ENCODE results near the gene INTS2.

INTS2 gene

GRCh38 chr17:61955619-61956018 is 27.8 kb upstream of the INTS2 start:
- H3K9ac ChIP-seq (ENCODE audit: low read depth, low read length): no peak overlapping the region
- no peak for DNase-seq
- H3K9me3 ChIP-seq (ENCODE audit: insufficient read depth, low read length, severe bottlenecking): no peaks in the 10 kb centered on the region
- no peaks in the 10 kb centered on the region for H3K79me2 ChIP-seq (ENCODE audit: insufficient read depth, low read length)
- no peak for TF ChIP-seq EZH2 (IDR thresholded peaks at IDR 0.05; ENCODE audit: borderline replicate concordance, low read depth, low read length, severe bottlenecking)
- TF ChIP-seq CTCF (IDR thresholded peaks at IDR 0.05; ENCODE audit: borderline replicate concordance, extremely low read depth, low read length, poor library complexity, severe bottlenecking): no peak
- no peaks in the 10 kb centered on the region for H4K20me1 ChIP-seq (ENCODE audit: insufficient read depth, low read length)
- H3K36me3 ChIP-seq (ENCODE audit: insufficient read depth, low read length): peaks cover 83% of the 10 kb centered on the region
- no peak overlapping the region for H3K27ac ChIP-seq (ENCODE audit: low read length)
- no peaks in the 10 kb centered on the region for H3K27me3 ChIP-seq (ENCODE audit: insufficient read depth, low read length, poor library complexity)
- H3K4me3 ChIP-seq (ENCODE audit: low read depth in 1 of 2, low read length in 2 of 2): no peak overlapping the region
- no peak for ATAC-seq (ENCODE audit: insufficient read depth, low read depth)
- no peaks in the 10 kb centered on the region for H3K4me1 ChIP-seq (ENCODE audit: insufficient read depth, low read length)
- no peak overlapping the region for H3K4me2 ChIP-seq (ENCODE audit: insufficient read depth, low read length)
- no peak overlapping the region for H2AFZ ChIP-seq (ENCODE audit: low read depth, low read length)

- ATAC-seq (ENCODE audit: insufficient read depth, low read depth) (no peak), DNase-seq (no peak)
- Histone ChIP-seq H4K20me1 (ENCODE audit: insufficient read depth, low read length) (no peaks in the 10 kb centered on the region), H3K4me2 (ENCODE audit: insufficient read depth, low read length) (no peak overlapping the region), H3K27me3 (ENCODE audit: insufficient read depth, low read length, poor library complexity) (no peaks in the 10 kb centered on the region), H3K36me3 (ENCODE audit: insufficient read depth, low read length) (peaks cover 81% of the 10 kb centered on the region), H3K4me3 (ENCODE audit: low read depth in 1 of 2, low read length in 2 of 2) (no peak overlapping the region), H3K9ac (ENCODE audit: low read depth, low read length) (no peak overlapping the region), H3K9me3 (ENCODE audit: insufficient read depth, low read length, severe bottlenecking) (no peaks in the 10 kb centered on the region), H2AFZ (ENCODE audit: low read depth, low read length) (no peak overlapping the region), H3K27ac (ENCODE audit: low read length) (no peak overlapping the region), H3K4me1 (ENCODE audit: insufficient read depth, low read length) (no peaks in the 10 kb centered on the region), H3K79me2 (ENCODE audit: insufficient read depth, low read length) (no peaks in the 10 kb centered on the region)
- TF ChIP-seq CTCF (IDR thresholded peaks at IDR 0.05; ENCODE audit: borderline replicate concordance, extremely low read depth, low read length, poor library complexity, severe bottlenecking) (no peak), EZH2 (IDR thresholded peaks at IDR 0.05; ENCODE audit: borderline replicate concordance, low read depth, low read length, severe bottlenecking) (no peak)
Observed at GRCh38 chr17:61947367-61948078, 19.7 kb upstream of the INTS2 start.

DNA sequence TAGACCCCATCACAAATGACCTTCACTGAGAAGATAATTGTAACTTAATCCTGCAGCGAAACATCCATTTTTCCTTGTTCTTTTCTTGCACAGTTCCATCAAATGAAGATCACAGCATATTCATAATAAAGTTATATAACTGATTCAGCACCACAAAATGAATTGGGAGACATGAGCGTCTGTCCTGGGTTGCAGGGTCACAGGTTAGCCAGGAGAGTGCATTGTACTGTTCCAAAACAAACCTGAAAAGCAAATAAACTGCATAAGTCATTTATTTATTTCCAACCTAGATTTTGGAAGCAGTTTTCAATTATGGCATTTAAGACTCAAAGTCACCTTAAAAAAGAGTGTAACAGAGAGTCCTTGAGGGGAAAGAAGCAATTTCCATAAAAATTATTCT is 18.6 kb upstream of the INTS2 start:
- Histone ChIP-seq H2AFZ (ENCODE audit: low read depth, low read length) (no peak overlapping the region), H3K4me2 (ENCODE audit: insufficient read depth, low read length) (no peak overlapping the region), H3K9ac (ENCODE audit: low read depth, low read length) (no peak overlapping the region), H3K27ac (ENCODE audit: low read length) (no peak overlapping the region), H3K36me3 (ENCODE audit: insufficient read depth, low read length) (peaks cover 69% of the 10 kb centered on the region), H3K4me3 (ENCODE audit: low read depth in 1 of 2, low read length in 2 of 2) (no peak overlapping the region), H3K4me1 (ENCODE audit: insufficient read depth, low read length) (no peaks in the 10 kb centered on the region), H3K27me3 (ENCODE audit: insufficient read depth, low read length, poor library complexity) (no peaks in the 10 kb centered on the region), H3K9me3 (ENCODE audit: insufficient read depth, low read length, severe bottlenecking) (no peaks in the 10 kb centered on the region), H3K79me2 (ENCODE audit: insufficient read depth, low read length) (no peaks in the 10 kb centered on the region), H4K20me1 (ENCODE audit: insufficient read depth, low read length) (no peaks in the 10 kb centered on the region)
- ATAC-seq (ENCODE audit: insufficient read depth, low read depth) (no peak), DNase-seq (no peak)
- TF ChIP-seq EZH2 (IDR thresholded peaks at IDR 0.05; ENCODE audit: borderline replicate concordance, low read depth, low read length, severe bottlenecking) (no peak), CTCF (IDR thresholded peaks at IDR 0.05; ENCODE audit: borderline replicate concordance, extremely low read depth, low read length, poor library complexity, severe bottlenecking) (no peak)
